ENCODE data around the gene CLINT1.

The CLINT1 gene

DNA sequence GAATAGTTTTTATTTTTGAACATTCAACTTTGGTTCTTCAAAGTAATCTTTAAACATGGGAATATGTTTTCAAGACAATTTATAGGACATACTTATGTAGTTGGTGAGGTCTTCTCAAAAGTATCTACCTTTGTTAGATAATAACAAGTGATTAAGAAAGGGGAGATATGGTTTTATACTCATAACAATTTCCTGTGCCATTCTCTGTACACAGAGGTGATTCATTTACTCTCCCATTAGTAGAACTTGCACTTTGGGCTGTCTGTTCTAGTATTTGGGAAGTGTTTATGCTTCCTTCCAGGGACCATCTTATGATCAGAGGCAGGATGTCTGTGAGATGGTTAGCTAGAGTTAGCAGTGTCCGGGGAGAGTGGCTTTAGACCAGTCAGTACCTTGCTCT, 100.2 kb downstream of the CLINT1 start:
- DNase-seq (ENCODE audit: low spot score): no peak

DNA sequence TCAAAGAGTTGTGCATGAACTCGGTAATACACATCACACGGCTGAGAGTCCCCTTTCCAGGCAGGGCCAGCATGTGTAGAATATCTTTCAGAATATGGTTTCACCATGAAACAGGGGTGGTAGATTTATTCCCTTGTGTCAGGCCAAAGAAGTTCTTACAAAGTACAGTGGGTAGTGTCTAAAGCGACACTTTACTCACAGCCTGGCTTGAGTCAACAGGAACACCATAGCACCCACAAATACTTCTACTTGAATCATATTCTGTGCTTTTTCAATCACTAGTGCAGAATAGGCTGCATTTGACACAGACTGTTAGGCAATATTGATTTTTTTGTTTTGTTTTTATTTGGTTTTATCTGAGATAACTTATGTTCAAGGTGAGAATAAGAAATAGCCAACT, 102.8 kb downstream of the CLINT1 start:
- no peak for DNase-seq (ENCODE audit: low spot score)

DNA sequence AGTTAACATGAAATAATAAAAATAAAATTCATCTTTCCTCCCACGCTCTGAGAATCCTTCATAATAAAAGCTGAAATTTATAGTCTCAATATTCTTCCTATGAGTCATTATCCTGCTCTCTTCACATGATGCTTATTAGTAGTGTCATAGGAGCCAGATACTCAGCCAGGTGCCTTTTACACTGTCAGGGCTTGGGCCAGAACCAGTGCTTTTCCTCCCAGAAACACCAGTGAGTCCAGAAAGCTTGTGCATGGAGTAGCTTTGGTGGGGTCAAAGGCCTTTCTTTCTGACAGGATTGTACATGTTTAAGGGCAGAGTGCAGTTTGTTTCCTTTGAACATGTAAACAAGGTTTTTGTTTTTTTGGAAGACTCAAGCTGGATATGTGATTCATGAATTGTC, 108.6 kb downstream of the CLINT1 start:
- no peak for DNase-seq (ENCODE audit: low spot score)

DNA sequence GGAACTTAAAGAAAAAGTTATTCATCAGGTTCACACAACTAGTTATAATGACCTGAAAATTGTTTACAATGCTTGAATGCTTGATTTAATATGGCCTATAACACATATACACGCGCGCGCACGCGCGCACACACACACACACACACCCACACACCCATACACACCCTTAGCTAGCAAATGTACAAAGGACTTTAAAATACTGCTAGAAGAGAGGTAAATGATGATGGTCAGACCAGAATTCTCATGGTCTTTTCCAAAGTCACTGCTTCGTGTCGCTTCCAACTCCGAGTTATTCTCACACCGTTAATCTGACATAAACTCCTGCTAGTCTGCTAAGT, 109.5 kb downstream of the CLINT1 start:
- DNase-seq (ENCODE audit: low spot score): no peak

DNA sequence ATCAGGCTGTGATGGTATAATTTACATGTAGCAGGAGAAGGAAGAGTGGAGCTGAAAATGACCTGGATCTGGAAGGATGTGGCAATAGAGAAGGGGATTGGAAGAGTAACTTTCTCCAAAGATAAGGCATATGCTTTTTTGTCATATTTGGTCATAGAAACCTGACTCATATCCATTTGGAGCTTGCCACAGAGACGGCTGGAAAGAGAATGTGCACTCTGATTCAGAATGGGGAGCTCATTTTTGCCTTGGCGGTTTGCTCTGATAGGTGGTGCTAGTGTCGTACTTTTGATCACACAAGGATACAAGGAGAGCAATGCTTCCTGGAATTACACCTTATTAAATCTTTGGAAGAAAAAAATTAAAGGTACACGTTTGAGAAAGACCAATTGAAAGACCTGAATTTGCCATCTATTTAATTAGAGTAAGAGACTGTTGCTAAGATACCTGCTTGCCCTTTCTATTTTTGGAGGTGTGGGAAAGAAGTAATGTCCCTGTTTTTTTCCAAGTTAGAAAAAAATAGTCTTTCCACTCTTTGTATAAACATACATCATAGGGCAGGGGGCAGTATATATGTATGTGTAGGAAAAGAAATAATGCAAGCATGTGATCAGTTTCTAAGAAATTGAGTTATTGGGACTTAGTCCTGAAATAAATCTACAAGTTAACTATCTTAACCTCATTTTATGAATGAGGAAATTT, 110.0 kb downstream of the CLINT1 start:
- DNase-seq (ENCODE audit: low spot score): no peak

DNA sequence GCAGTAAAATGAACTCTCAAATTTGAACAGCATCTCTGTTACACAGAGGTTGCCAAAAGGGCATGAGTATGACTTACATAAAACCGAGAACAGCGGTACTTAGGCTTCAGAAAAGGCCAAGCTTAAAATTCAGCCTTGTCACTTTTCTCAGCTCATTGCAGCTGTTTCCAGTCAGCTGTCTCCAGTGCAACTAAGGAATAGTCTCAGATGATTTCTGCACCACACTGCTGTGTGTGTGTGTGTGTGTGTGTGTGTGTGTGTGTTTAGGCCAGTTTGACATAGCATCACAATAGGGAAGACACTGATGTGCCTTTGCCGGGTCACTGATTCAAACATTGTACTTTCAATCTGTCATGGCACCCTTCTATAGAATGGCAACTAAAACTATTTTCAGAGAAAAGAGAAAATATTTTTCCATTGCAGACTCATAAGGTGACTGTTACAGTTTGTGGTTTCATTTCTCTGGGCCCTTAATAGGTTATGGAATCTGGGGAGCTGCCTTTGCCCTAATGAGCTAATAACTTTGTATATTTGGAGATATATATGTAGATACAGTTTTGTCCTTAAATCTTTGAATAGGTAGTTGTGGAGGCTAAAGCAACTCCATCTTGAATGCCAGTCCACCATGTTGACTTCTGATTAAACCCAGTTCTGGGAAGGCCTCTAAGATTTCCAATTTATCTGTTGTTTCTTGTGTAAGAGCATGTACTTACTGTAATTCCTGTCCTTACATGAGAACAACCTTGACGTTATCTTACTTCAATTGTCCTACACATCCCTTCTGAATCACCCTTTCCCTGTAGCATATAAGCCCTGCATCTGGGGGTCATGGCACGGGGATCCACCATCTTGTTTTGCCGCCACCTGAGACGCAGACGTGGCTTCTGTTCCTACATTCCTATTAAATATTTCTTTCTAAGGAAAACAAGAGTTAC, 110.9 kb downstream of the CLINT1 start:
- no peak for DNase-seq (ENCODE audit: low spot score)

DNA sequence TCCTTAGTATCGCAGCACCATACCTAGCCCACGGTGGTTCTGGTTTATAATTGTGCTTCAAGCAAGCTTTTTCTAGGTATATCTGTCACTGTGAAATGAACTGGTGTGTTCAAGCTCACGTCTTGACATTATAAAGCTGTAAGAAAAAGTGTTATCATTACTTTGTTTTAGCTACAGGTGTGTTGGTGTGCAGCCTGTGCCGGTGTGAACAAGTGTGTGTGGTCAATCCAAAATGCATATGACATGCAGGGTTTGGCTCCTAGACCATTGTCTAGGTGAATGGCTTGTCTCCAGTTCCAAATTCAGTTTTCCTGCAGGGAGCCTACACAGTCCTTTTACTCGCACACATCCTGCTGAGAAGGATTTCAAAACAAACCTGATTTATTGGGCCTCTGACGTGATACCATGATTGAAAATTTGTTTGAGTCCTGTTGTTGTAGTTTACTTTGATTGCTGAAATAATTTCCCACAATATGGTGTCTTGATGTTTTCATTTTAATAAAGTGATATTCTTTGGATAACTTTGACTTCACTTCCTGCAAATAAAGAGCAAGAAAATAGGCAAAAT, 111.7 kb downstream of the CLINT1 start:
- no peak for DNase-seq (ENCODE audit: low spot score)

DNA sequence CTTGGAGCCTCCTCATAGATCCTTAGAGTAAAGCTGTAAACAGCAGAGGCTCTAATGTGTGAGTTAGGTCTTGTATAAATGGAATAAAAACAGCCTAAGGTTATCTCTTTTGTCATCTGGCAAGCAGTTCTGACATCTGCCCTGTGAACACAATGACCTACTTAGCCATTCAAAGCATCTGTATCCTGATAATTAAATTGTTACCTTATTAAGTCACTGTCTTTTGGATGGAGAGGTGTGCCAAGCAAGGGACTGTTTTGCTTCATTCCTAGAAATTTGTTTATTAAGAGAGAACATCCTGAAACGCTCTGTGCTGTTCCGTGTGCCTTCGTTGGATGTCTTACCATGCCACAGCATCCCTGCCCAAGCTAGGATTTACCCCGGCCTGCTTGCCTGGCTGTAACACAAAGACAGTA, 113.9 kb downstream of the CLINT1 start:
- DNase-seq (ENCODE audit: low spot score): no peak

DNA sequence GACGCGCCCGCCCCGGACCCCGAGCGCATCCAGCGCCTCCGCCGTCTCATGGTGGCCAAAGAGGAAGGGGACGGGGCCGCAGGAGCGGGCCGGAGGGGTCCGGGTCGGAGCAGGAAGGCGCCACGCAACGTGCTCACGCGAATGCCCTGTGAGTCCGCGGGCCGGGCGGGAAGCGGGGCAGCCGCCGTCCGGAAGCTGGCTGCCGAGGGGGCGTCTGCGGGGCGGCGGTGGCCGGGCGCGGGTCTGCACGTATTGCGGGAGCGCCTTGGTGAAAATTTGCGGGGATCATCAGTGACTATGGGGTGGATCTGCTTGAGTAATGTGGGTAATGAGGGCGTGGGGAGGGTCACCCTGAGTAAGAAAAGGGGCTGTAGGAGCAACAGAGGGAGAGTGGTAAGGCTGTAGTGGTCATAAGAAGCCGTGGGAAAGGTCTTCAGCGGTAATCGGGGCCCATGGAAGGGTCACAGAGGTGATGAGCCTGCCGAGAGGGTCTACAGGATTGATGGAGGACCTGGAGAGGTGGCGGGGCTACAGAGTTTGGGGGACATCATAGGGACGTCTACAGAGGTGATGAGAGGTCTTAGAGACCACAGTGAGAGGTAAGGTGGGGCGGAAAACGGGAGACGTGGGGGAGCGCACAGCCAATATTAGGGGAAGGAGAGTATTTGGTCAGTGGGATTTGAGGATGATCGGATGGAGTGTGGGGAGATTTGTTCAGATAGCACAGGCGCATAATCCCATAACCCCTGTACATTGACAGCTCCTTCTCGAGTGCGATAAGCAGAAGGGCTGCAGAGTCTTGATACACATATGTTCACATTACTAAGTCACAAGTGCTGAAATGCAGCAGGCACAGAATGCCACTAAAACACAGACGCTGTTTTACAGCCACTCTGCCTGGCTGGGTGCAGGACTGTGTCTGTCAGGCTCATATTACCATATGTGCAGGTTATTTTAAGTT, 114.6 kb downstream of the CLINT1 start:
- no peak for DNase-seq (ENCODE audit: low spot score)

DNA sequence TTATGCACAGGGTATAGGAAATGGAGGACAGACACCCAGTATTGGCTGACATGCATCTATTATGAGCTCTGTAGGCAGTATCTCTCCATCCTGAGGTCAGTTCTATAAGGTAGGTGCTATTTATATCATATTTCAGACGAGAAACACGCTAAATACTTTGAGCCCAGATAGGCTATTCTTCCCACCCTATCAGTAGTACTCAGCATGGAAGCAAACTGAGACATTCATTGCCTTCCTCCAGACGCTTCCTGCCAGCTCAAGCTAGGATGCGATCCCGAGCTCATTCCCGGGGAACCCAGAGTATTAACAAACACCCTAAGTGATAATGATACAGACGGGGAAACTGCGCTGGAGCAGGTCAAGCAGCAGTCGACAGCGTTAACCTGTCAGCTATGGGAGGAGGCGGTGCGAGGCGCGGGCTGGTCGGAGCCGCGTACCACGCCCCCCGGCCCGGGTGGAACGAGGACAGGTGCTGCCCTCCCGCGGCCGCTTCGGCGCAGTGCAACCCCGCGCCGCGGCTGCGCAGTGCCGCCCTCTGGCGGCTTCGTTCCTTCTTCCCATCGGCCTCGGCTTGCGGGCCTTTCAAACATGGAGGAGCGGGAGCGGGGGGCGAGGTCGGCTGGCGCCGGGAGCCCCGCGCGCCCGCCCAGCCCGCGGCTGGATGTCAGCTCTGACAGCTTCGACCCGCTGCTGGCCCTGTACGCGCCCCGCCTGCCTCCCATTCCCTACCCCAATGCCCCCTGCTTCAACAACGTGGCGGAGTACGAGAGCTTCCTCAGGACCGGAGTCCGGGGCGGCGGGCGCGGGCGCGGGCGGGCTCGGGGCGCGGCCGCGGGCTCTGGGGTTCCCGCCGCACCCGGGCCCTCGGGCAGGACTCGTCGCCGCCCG, 115.5 kb downstream of the CLINT1 start, which contains the start of gene LSM11:
Gene LSM11 (plus strand): TSS at position 550 of the 888 bp plus-strand sequence. CDS start 39 bp downstream, at position 589.
- peak; percentile 76 for DNase-seq (ENCODE audit: low spot score)

DNA sequence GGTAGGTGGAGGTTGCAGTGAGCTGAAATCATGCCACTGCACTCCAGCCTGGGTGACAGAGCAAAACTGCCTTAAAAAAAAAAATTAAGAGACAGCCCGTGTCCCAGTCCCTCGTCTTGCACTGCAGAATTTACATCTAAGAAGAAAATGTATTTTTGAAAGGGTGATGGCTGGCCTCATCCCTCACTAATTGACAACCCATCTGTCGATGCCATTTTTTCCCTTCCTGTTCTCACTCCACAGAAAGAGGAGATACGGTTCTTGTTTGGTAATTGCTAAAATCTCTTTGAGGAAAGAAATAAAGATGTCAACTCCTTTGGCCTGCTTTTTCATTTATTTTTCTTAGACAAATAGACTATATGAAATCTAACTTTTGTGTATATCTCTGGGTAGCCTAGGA, 117.8 kb downstream of the CLINT1 start:
- no peak for DNase-seq (ENCODE audit: low spot score)

DNA sequence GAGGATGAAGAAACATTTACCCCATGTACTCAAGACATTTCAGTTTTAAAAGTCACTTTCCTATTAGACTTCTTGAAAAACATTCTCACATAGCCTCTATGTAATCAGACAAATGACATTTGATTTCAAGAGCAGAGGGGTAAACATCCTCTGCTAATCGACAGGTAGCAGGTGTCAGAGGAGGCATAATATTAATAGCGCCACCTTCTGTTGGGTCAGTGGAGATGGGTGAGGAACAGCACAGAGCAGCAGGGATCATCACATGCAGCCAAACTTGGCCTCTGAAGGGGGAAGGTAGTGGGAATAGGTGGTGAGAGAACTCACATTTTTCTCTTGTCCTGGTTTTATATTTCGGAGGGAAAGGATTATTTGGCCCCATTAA, 118.7 kb downstream of the CLINT1 start:
- no peak for DNase-seq (ENCODE audit: low spot score)

DNA sequence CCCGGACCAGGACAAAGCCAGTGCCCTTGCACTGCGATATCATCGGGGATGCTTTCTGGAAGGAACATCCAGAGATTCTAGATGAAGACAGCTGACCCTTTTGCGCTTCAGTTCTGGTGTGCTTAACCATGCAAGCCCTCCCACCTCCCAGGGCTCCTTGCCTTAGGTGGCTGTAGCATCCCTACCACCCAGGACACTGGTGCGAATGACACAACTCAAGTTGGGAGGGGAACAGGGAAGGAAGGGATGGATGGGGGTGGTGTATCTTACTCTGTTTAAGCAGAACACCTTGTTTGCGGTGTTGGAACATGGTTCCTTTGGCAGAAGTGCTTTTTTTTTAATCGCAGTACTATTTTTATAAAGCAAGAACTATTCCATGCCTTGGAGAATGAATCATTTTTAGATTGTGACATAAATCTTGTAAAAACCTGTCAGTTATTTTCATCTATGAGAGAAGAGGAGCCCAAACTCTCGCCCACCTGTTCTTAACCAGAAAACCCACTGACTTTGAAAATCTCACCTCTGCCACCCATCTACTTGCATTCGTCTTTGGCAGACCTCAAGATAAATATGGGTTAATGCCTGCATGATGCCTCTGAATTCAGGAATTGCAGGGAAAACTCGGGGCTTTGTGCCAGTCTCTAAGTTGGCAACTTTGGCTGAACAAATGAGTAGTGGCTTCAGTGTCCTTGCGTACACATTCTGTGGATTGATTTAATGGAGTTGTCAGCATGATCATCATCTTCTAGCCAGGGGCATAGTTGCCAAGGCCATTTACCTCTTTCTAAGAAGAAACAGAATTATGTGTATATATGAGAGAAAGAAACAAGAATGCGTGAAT, 119.3 kb downstream of the CLINT1 start:
- DNase-seq (ENCODE audit: low spot score): no peak

DNA sequence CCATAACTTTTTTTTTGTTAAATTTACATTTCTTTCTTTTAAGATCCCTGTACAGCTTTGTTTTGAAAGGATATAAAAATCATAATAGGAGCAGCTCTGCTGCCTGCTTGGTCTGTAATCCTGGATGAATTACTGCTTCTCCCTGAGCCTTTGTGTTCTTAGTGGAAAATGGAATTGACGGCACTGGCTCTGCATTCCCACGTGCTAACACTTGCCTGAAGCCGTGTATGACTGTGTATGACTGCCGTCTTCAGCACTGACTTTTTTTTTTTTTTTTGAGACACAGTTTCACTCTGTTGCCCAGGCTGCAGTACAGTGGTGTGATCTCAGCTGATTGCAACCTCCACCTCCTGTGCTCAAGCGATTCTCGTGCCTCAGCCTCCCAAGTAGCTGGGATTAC, 123.0 kb downstream of the CLINT1 start:
- no peak for DNase-seq (ENCODE audit: low spot score)

Measured in globus pallidus (tissue), 1 donor.